Fibroblast of villous mesenchyme (primary cell): ENCODE data around the gene MFAP2. TPM values are rescaled to one million over a fixed set of nuclear protein-coding genes. Genes with fewer than 3 reads are reported as not detected.

Experiments used
- DNase-seq: peaks from one replicate; pipeline ENCODE4 v3.0.0-alpha.2; 2010; ENCODE audit warnings: low read depth
- H3K4me3 ChIP-seq: 2 replicates; pipeline ENCODE4 v1.5.1; 2011; ENCODE audit warnings: low read depth, mild to moderate bottlenecking, low read length
- total RNA-seq: library from RNA; depleted of rRNA; stranded (reverse); fragments of >200 nt; gene quantifications from 2 replicates; pipeline ENCODE4 v1.2.3, GENCODE V29; 2012
- TF ChIP-seq, protein P1 (sequence below): IDR thresholded peaks from 2 replicates; pipeline ENCODE4 v1.5.1; 2012; ENCODE audit warnings: low read depth, mild to moderate bottlenecking, low read length; ENCODE audit not compliant: insufficient read depth

The MFAP2 gene
- total RNA-seq, result 33.2 and 70.2 TPM in 2 replicates

DNA sequence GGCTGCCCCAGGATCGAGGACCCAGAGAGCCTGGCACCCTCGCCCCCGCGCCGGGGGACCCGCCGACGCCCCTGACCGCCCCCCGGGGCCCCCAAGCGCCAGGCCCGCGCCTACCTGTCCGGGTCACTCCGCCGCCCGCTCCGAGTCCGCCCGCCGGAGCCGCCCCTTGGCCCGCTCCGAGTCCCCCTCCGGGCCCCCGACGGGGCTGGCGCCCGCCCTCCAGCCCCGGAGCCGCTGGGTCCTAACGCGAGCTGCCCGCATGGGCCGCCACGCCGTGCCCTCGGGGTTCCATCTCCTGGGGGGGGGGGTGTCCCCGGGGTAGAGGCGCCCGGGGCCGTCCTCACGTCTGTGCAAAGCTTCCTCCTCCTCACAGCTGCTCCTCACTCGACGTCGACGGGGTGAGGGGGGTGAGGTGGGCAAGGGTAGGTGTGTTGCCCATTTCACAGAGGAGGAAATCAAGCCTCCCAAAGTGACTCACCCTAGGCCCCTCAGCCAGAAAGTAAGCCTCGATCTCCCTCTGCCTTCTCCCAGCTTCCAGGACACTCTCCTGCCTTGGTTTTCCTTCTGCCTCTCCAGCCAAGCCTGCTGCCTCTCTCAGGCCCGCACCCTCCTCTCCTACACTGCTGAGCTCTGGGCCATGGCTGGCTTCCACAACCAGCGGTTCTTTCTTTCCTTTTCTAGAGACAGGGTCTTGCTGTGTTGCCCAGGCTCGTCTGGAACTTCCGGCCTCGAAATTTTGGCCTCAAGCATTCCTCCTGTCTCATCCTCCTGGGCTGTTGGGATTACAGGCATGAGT is at the start of gene MFAP2:
MFAP2 (minus strand) TSS at position 148 of the 796 bp plus-strand sequence. CDS start 2,347 bp downstream, outside the sequence.
- TF ChIP-seq, protein P1, sequence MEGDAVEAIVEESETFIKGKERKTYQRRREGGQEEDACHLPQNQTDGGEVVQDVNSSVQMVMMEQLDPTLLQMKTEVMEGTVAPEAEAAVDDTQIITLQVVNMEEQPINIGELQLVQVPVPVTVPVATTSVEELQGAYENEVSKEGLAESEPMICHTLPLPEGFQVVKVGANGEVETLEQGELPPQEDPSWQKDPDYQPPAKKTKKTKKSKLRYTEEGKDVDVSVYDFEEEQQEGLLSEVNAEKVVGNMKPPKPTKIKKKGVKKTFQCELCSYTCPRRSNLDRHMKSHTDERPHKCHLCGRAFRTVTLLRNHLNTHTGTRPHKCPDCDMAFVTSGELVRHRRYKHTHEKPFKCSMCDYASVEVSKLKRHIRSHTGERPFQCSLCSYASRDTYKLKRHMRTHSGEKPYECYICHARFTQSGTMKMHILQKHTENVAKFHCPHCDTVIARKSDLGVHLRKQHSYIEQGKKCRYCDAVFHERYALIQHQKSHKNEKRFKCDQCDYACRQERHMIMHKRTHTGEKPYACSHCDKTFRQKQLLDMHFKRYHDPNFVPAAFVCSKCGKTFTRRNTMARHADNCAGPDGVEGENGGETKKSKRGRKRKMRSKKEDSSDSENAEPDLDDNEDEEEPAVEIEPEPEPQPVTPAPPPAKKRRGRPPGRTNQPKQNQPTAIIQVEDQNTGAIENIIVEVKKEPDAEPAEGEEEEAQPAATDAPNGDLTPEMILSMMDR, result no peak
- peak within 1 kb of the TSS; percentile 71 for H3K4me3 ChIP-seq
- no peak for DNase-seq

- TF ChIP-seq, protein P1, result no peak
- H3K4me3 ChIP-seq, result no peak overlapping the region
- no peak for DNase-seq
Observed at GRCh38 chr1:17030206-17030605, 49.8 kb upstream of the MFAP2 start.

DNA sequence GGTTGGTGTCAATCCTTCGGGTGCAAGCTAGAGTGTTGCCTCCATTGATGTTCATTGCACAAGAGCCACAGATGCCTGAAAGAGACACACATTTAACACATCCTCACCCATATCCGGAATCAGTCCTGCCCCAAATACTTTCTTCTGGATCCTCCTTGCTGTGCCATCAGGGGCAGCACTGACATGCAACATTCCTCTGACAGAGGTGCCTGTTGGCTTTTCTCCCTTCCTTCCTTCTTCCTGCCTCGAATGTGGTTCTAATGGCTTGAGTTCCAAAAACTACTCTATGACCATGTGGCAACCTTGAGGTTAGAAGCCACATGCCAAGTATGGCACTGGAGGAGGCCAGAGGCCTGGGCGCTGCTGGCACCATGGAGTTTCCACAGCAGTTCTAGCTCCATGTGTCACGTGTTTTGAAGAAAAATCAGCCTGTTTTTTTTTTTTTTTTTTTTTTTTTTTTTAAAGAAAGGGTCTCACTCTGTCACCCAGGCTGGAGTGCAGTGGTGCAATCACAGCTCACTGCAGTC is 48.3 kb upstream of the MFAP2 start:
- TF ChIP-seq, protein P1, result no peak
- DNase-seq, result no peak
- no peak overlapping the region for H3K4me3 ChIP-seq

GRCh38 chr1:17027900-17028299 is 47.5 kb upstream of the MFAP2 start:
- DNase-seq, result no peak
- TF ChIP-seq, protein P1, result no peak
- no peak overlapping the region for H3K4me3 ChIP-seq

DNA sequence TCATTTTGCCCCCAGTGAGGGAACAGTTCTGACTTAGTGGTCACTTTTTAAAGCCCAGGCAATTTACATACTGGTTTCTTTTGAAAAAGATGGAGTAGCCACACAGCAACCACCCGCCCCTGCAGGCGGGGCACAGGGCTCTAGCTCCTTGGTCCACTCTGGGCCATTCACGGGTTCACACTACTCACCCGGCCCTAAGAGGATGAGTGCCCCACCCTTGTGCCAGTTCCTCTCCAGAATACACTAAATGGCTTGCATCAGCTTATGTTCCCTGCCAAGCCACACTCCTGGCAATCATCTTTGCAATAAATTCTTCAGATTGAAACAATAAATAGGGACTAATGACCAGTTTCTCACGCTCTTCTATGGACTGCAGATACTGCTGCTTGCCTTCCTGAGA is 47.0 kb upstream of the MFAP2 start:
- TF ChIP-seq, protein P1, result no peak
- no peak for DNase-seq
- no peak overlapping the region for H3K4me3 ChIP-seq

GRCh38 chr1:17024721-17025120 is 44.3 kb upstream of the MFAP2 start:
- no peak overlapping the region for H3K4me3 ChIP-seq
- DNase-seq, result no peak
- TF ChIP-seq, protein P1, result no peak
